Measurements from ENCODE around the gene TINAGL1. TPM values are rescaled to one million over a fixed set of nuclear protein-coding genes. Genes with fewer than 3 reads are reported as not detected.

Gene TINAGL1
- polyA plus RNA-seq, 1 donor, result 37.7 TPM

- Histone ChIP-seq H3K27me3 (ENCODE audit: control insufficient read depth, insufficient read depth, low read length) (no peaks in the 10 kb centered on the region), H3K4me1 (ENCODE audit: control insufficient read depth, insufficient read depth, low read length) (peaks cover 17% of the 10 kb centered on the region), H3K36me3 (ENCODE audit: control insufficient read depth, insufficient read depth, low read length) (no peaks in the 10 kb centered on the region), H3K9me3 (ENCODE audit: control insufficient read depth, low read depth, low read length) (no peaks in the 10 kb centered on the region), H3K27ac (ENCODE audit: low read length) (no peak overlapping the region), H3K4me3 (ENCODE audit: low read length) (no peak overlapping the region)
- WGBS (ENCODE audit: insufficient coverage, low lambda C conversion rate), result no CpG with 5 or more reads among the region's 10 CpGs
- peak; percentile 76 to 83 for DNase-seq
These were observed 17.7 kb downstream of the TINAGL1 start for GRCh38 chr1:31593770-31594632.

- H3K9me3 ChIP-seq (ENCODE audit: control insufficient read depth, low read depth, low read length), result no peaks in the 10 kb centered on the region
- no peaks in the 10 kb centered on the region for H3K36me3 ChIP-seq (ENCODE audit: control insufficient read depth, insufficient read depth, low read length)
- H3K27me3 ChIP-seq (ENCODE audit: control insufficient read depth, insufficient read depth, low read length), result no peaks in the 10 kb centered on the region
- no peak overlapping the region for H3K27ac ChIP-seq (ENCODE audit: low read length)
- peaks cover 11% of the 10 kb centered on the region for H3K4me1 ChIP-seq (ENCODE audit: control insufficient read depth, insufficient read depth, low read length)
- no CpG with 5 or more reads among the region's 4 CpGs for WGBS (ENCODE audit: insufficient coverage, low lambda C conversion rate)
- DNase-seq, result no peak
- no peak overlapping the region for H3K4me3 ChIP-seq (ENCODE audit: low read length)
These were observed 19.8 kb downstream of the TINAGL1 start for GRCh38 chr1:31595836-31596736.

- 60% methylated on average over 1 of the region's 6 CpGs for WGBS (ENCODE audit: insufficient coverage, low lambda C conversion rate)
- no peak overlapping the region for H3K4me3 ChIP-seq (ENCODE audit: low read length)
- H3K27ac ChIP-seq (ENCODE audit: low read length), result no peak overlapping the region
- no peaks in the 10 kb centered on the region for H3K27me3 ChIP-seq (ENCODE audit: control insufficient read depth, insufficient read depth, low read length)
- H3K36me3 ChIP-seq (ENCODE audit: control insufficient read depth, insufficient read depth, low read length), result no peaks in the 10 kb centered on the region
- no peak for DNase-seq
- H3K4me1 ChIP-seq (ENCODE audit: control insufficient read depth, insufficient read depth, low read length), result peaks cover 7% of the 10 kb centered on the region
- H3K9me3 ChIP-seq (ENCODE audit: control insufficient read depth, low read depth, low read length), result no peaks in the 10 kb centered on the region
These were observed 20.4 kb downstream of the TINAGL1 start for GRCh38 chr1:31596737-31597097.

- Histone ChIP-seq H3K4me3 (ENCODE audit: low read length) (no peak overlapping the region), H3K27ac (ENCODE audit: low read length) (no peak overlapping the region), H3K27me3 (ENCODE audit: control insufficient read depth, insufficient read depth, low read length) (no peaks in the 10 kb centered on the region), H3K9me3 (ENCODE audit: control insufficient read depth, low read depth, low read length) (no peaks in the 10 kb centered on the region), H3K36me3 (ENCODE audit: control insufficient read depth, insufficient read depth, low read length) (no peaks in the 10 kb centered on the region), H3K4me1 (ENCODE audit: control insufficient read depth, insufficient read depth, low read length) (no peaks in the 10 kb centered on the region)
- DNase-seq, result no peak
- WGBS (ENCODE audit: insufficient coverage, low lambda C conversion rate), result 100% methylated on average over 1 of the region's 7 CpGs
These were observed 22.7 kb downstream of the TINAGL1 start for GRCh38 chr1:31598980-31599379.

GRCh38 chr1:31600641-31601040, 24.3 kb downstream of the TINAGL1 start:
- Histone ChIP-seq H3K27ac (ENCODE audit: low read length) (no peak overlapping the region), H3K36me3 (ENCODE audit: control insufficient read depth, insufficient read depth, low read length) (no peaks in the 10 kb centered on the region), H3K9me3 (ENCODE audit: control insufficient read depth, low read depth, low read length) (no peaks in the 10 kb centered on the region), H3K4me1 (ENCODE audit: control insufficient read depth, insufficient read depth, low read length) (no peaks in the 10 kb centered on the region), H3K27me3 (ENCODE audit: control insufficient read depth, insufficient read depth, low read length) (no peaks in the 10 kb centered on the region), H3K4me3 (ENCODE audit: low read length) (no peak overlapping the region)
- no CpG with 5 or more reads among the region's 2 CpGs for WGBS (ENCODE audit: insufficient coverage, low lambda C conversion rate)
- no peak for DNase-seq

- 86% methylated on average over 1 of the region's 2 CpGs for WGBS (ENCODE audit: insufficient coverage, low lambda C conversion rate)
- no peak overlapping the region for H3K27ac ChIP-seq (ENCODE audit: low read length)
- no peak for DNase-seq
- no peaks in the 10 kb centered on the region for H3K36me3 ChIP-seq (ENCODE audit: control insufficient read depth, insufficient read depth, low read length)
- no peaks in the 10 kb centered on the region for H3K9me3 ChIP-seq (ENCODE audit: control insufficient read depth, low read depth, low read length)
- no peaks in the 10 kb centered on the region for H3K27me3 ChIP-seq (ENCODE audit: control insufficient read depth, insufficient read depth, low read length)
- H3K4me3 ChIP-seq (ENCODE audit: low read length), result no peak overlapping the region
- no peaks in the 10 kb centered on the region for H3K4me1 ChIP-seq (ENCODE audit: control insufficient read depth, insufficient read depth, low read length)
These were observed 25.8 kb downstream of the TINAGL1 start for GRCh38 chr1:31602081-31602480.

GRCh38 chr1:31605908-31606427, 29.7 kb downstream of the TINAGL1 start:
- DNase-seq, result no peak
- no peaks in the 10 kb centered on the region for H3K36me3 ChIP-seq (ENCODE audit: control insufficient read depth, insufficient read depth, low read length)
- no peaks in the 10 kb centered on the region for H3K9me3 ChIP-seq (ENCODE audit: control insufficient read depth, low read depth, low read length)
- WGBS (ENCODE audit: insufficient coverage, low lambda C conversion rate), result 100% methylated on average over 1 of the region's 4 CpGs
- no peak overlapping the region for H3K27ac ChIP-seq (ENCODE audit: low read length)
- no peak overlapping the region for H3K4me3 ChIP-seq (ENCODE audit: low read length)
- no peaks in the 10 kb centered on the region for H3K4me1 ChIP-seq (ENCODE audit: control insufficient read depth, insufficient read depth, low read length)
- H3K27me3 ChIP-seq (ENCODE audit: control insufficient read depth, insufficient read depth, low read length), result no peaks in the 10 kb centered on the region

- Histone ChIP-seq H3K36me3 (ENCODE audit: control insufficient read depth, insufficient read depth, low read length) (no peaks in the 10 kb centered on the region), H3K27me3 (ENCODE audit: control insufficient read depth, insufficient read depth, low read length) (no peaks in the 10 kb centered on the region), H3K4me3 (ENCODE audit: low read length) (no peak overlapping the region), H3K4me1 (ENCODE audit: control insufficient read depth, insufficient read depth, low read length) (no peaks in the 10 kb centered on the region), H3K27ac (ENCODE audit: low read length) (no peak overlapping the region), H3K9me3 (ENCODE audit: control insufficient read depth, low read depth, low read length) (no peaks in the 10 kb centered on the region)
- 40% methylated on average over 1 of the region's 5 CpGs for WGBS (ENCODE audit: insufficient coverage, low lambda C conversion rate)
- no peak for DNase-seq
These were observed 31.0 kb downstream of the TINAGL1 start for GRCh38 chr1:31607360-31607759.

- Histone ChIP-seq H3K27ac (ENCODE audit: low read length) (no peak overlapping the region), H3K4me3 (ENCODE audit: low read length) (no peak overlapping the region), H3K27me3 (ENCODE audit: control insufficient read depth, insufficient read depth, low read length) (no peaks in the 10 kb centered on the region), H3K4me1 (ENCODE audit: control insufficient read depth, insufficient read depth, low read length) (no peaks in the 10 kb centered on the region), H3K36me3 (ENCODE audit: control insufficient read depth, insufficient read depth, low read length) (no peaks in the 10 kb centered on the region), H3K9me3 (ENCODE audit: control insufficient read depth, low read depth, low read length) (no peaks in the 10 kb centered on the region)
- DNase-seq, result no peak
- no CpG with 5 or more reads among the region's 1 CpG for WGBS (ENCODE audit: insufficient coverage, low lambda C conversion rate)
These were observed 33.3 kb downstream of the TINAGL1 start for GRCh38 chr1:31609514-31610118.

- H3K27ac ChIP-seq (ENCODE audit: low read length), result no peak overlapping the region
- H3K27me3 ChIP-seq (ENCODE audit: control insufficient read depth, insufficient read depth, low read length), result peaks cover 22% of the 10 kb centered on the region
- no CpG with 5 or more reads among the region's 8 CpGs for WGBS (ENCODE audit: insufficient coverage, low lambda C conversion rate)
- H3K9me3 ChIP-seq (ENCODE audit: control insufficient read depth, low read depth, low read length), result no peaks in the 10 kb centered on the region
- H3K4me3 ChIP-seq (ENCODE audit: low read length), result no peak overlapping the region
- no peaks in the 10 kb centered on the region for H3K36me3 ChIP-seq (ENCODE audit: control insufficient read depth, insufficient read depth, low read length)
- H3K4me1 ChIP-seq (ENCODE audit: control insufficient read depth, insufficient read depth, low read length), result peaks cover 6% of the 10 kb centered on the region
- no peak for DNase-seq
These were observed 38.2 kb downstream of the TINAGL1 start for GRCh38 chr1:31614414-31615005.
